K562 (cell line): ENCODE results near the gene VSIG4. TPM values are rescaled to one million over a fixed set of nuclear protein-coding genes. Genes with fewer than 3 reads are reported as not detected.

Experiments
- ARNT ChIP-seq, 2 experiments: fragments of 450-650 bp; IDR thresholded peaks; 2 replicates each; pipeline ENCODE4 v1.6.1; 2016; ENCODE audit warnings: mild to moderate bottlenecking in 1 of 2
- CHD1 ChIP-seq: fragments of 200-600 bp; sonication (generic); IDR thresholded peaks from one replicate; pipeline ENCODE4 v1.6.1; 2012; ENCODE audit warnings: mild to moderate bottlenecking, moderate library complexity, low read length, inconsistent platforms
- FOXJ2 ChIP-seq: fragments of 200-800 bp; sonication (Bioruptor generic); IDR thresholded peaks from 2 replicates; pipeline ENCODE4 v1.6.1; 2016; ENCODE audit warnings: missing genetic modification characterization, missing compliant biosample characterization
- KAT8 ChIP-seq: fragments of 450-650 bp; IDR thresholded peaks from 2 replicates; pipeline ENCODE4 v1.6.1; 2016; ENCODE audit warnings: low read depth, mild to moderate bottlenecking
- KDM5B ChIP-seq: fragments of 200-600 bp; sonication (generic); IDR thresholded peaks from 2 replicates; pipeline ENCODE4 v1.6.1; 2012; ENCODE audit warnings: low read depth, mild to moderate bottlenecking, moderate library complexity, low read length, control low read depth, inconsistent platforms; ENCODE audit not compliant: insufficient replicate concordance
- MAZ ChIP-seq, 2 experiments: fragments of 450-650 bp in 1 of 2; sonication (generic) in 1 of 2; formaldehyde crosslinking; IDR thresholded peaks in 1 of 2; conservative IDR thresholded peaks in 1 of 2; 2 replicates each; pipeline versions ENCODE4 v1.4.0 to v1.5.0; 2020; ENCODE audit warnings: mild to moderate bottlenecking in 1 of 2, missing genetic modification reagents in 1 of 2
- NONO ChIP-seq, 2 experiments: fragments of 200-400 bp in 1 of 2; fragments of 450-650 bp in 1 of 2; formaldehyde crosslinking in 1 of 2; IDR thresholded peaks; 2 replicates each; pipeline ENCODE4 v1.6.1; 2017; ENCODE audit warnings: low read depth in 2 of 2, mild to moderate bottlenecking in 2 of 2, moderate library complexity in 2 of 2, low read length in 1 of 2
- PML ChIP-seq: IDR thresholded peaks from 2 replicates; pipeline ENCODE4 v1.6.1; 2012; ENCODE audit warnings: low read length, inconsistent platforms
- POLR2A ChIP-seq: fragments of 450-650 bp; conservative IDR thresholded peaks from 2 replicates; pipeline ENCODE4 v1.6.1; 2016
- POLR2AphosphoS5 ChIP-seq: IDR thresholded peaks from 2 replicates; pipeline ENCODE4 v1.6.1; 2011; ENCODE audit warnings: mild to moderate bottlenecking, low read depth, low read length, moderate library complexity; ENCODE audit not compliant: control insufficient read depth, insufficient read depth
- SRF ChIP-seq, 2 experiments: fragments of 250-450, 450-650 bp in 1 of 2; sonication (Bioruptor Pico) in 1 of 2; sonication (generic) in 1 of 2; formaldehyde crosslinking; IDR thresholded peaks; 2 replicates each; pipeline versions ENCODE4 v1.5.0 to v1.5.1; 2020 to 2022; ENCODE audit warnings: mild to moderate bottlenecking in 1 of 2, missing genetic modification reagents in 1 of 2
- SUPT5H ChIP-seq: fragments of 450-650 bp; IDR thresholded peaks from 2 replicates; pipeline ENCODE4 v1.6.1; 2016
- TCFL5 ChIP-seq: fragments of 250-450 bp; sonication (Bioruptor Pico); conservative IDR thresholded peaks from 2 replicates; pipeline ENCODE4 v1.6.1; 2021; ENCODE audit warnings: mild to moderate bottlenecking, moderate library complexity, matching md5 sums
- TEAD4 ChIP-seq, 2 experiments: sonication (generic) in 1 of 2; formaldehyde crosslinking in 1 of 2; IDR thresholded peaks; 2 replicates each; pipeline versions ENCODE4 v1.6.1 to v1.8.0; 2012 to 2022; ENCODE audit warnings: borderline replicate concordance in 1 of 2, inconsistent platforms in 1 of 2, low read length in 1 of 2, mild to moderate bottlenecking in 1 of 2, missing genetic modification reagents in 1 of 2
- ZFX ChIP-seq: sonication (generic); formaldehyde crosslinking; IDR thresholded peaks from 2 replicates; pipeline ENCODE4 v1.8.0; 2022; ENCODE audit warnings: mild to moderate bottlenecking, missing genetic modification reagents, moderate library complexity
- ZNF143 ChIP-seq: sonication (generic); formaldehyde crosslinking; IDR thresholded peaks from 2 replicates; pipeline ENCODE4 v1.9.0; 2022; ENCODE audit warnings: mild to moderate bottlenecking, missing genetic modification reagents
- ZNF445 ChIP-seq: fragments of 250-450 bp; sonication (Bioruptor Pico); IDR thresholded peaks from 2 replicates; pipeline ENCODE4 v1.4.0; 2020; ENCODE audit warnings: low read depth, mild to moderate bottlenecking, moderate library complexity
- ZNF764 ChIP-seq: fragments of 250-450 bp; sonication (Bioruptor Pico); IDR thresholded peaks from 2 replicates; pipeline ENCODE4 v1.4.0; 2020; ENCODE audit warnings: low read depth, mild to moderate bottlenecking, moderate library complexity
- polyA plus RNA-seq, 8 experiments: library from polyadenylated mRNA; depleted of rRNA in 4 of 8; stranded (reverse) in 5 of 8; unstranded in 3 of 8; fragments of >200 nt; fragmentation: Nextera tagmentation in 2 of 8; fragmentation: Illumina TruSeq in 1 of 8; extraction: Ambion mirVana in 2 of 8; extraction: Trizol in 1 of 8; gene quantifications; 2 replicates each; pipeline versions ENCODE4 v1.2.1 to v1.2.3, GENCODE V29; 2011 to 2014; ENCODE audit warnings: inconsistent platforms in 1 of 8, missing spikeins in 1 of 8
- total RNA-seq, 7 experiments: library from RNA; depleted of rRNA in 6 of 7; stranded (reverse); fragments of >200 nt in 6 of 7; fragmentation: Illumina TruSeq in 2 of 7; extraction: Trizol in 2 of 7; gene quantifications; 2 replicates each; pipeline versions ENCODE4 v1.2.1 to v1.2.3, GENCODE V29; 2011 to 2021; ENCODE audit warnings: low replicate concordance in 1 of 7
- TF ChIP-seq, protein P1 (sequence below): sonication (generic); IDR thresholded peaks from 2 replicates; pipeline ENCODE4 v1.6.1; 2016
- TF ChIP-seq, protein P2 (sequence below): fragments of 200-800 bp; sonication (Bioruptor generic); IDR thresholded peaks from 2 replicates; pipeline ENCODE4 v1.6.1; 2017; ENCODE audit warnings: missing genetic modification characterization, missing compliant biosample characterization
- TF ChIP-seq, protein P3 (sequence below), 2 experiments: fragments of 200-800 bp in 1 of 2; sonication (Bioruptor generic) in 1 of 2; sonication (generic) in 1 of 2; formaldehyde crosslinking in 1 of 2; IDR thresholded peaks in 1 of 2; conservative IDR thresholded peaks in 1 of 2; 2 replicates each; pipeline versions ENCODE4 v1.5.0 to v1.6.1; 2016 to 2020; ENCODE audit warnings: missing compliant biosample characterization in 1 of 2, missing genetic modification characterization in 1 of 2, missing genetic modification reagents in 1 of 2
- TF ChIP-seq, protein P4 (sequence below): fragments of 450-650 bp; formaldehyde crosslinking; IDR thresholded peaks from 2 replicates; pipeline ENCODE4 v1.4.0; 2022; ENCODE audit warnings: missing genetic modification characterization

The VSIG4 gene
- total and polyA plus RNA-seq, 9 of the 15 experiments (the other 6 are each of a cell fraction or from before 2014, with no cell fraction given) = 0.22 to 1.6 (median 0.46) TPM; not detected in 1

DNA sequence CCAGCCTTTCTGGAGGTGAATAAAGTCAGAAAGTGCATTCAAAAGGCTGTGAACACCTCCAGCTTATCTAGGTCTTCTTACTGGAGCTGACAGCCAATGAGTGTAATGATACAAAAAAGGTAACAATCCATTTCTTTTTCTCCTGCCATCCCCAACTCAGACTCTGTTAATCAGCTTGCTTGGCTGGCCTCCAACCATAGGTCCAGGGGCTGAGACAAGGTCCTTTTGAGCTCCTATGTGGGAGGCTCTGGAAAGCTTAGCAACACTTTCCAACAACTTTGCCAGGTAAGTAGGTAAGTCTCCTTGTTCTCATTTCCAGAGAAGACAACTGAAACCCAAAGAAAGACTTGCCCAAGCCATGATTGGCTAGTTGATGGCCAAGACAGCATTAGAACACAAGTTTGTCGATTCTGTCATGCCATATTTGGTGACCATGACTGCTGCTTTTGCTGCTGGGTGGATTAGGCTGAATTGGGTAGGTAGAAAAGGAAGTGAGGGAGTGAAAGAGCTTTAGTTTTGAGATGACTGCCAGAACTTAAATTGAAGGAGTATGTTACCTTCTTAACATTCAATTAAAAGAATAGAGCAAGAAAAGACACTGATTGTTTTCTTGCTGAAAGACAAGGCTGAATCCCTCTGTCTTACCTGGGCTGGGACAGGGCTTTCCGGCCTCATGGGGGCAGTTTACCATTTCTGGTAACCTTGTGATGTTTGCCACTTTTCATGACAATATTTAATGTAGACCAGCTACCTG is 22.8 kb downstream of the VSIG4 start (continued):
- TF ChIP-seq, protein P1, sequence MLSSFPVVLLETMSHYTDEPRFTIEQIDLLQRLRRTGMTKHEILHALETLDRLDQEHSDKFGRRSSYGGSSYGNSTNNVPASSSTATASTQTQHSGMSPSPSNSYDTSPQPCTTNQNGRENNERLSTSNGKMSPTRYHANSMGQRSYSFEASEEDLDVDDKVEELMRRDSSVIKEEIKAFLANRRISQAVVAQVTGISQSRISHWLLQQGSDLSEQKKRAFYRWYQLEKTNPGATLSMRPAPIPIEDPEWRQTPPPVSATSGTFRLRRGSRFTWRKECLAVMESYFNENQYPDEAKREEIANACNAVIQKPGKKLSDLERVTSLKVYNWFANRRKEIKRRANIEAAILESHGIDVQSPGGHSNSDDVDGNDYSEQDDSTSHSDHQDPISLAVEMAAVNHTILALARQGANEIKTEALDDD = peak; percentile 67
- TF ChIP-seq KAT8 = no peak
- TF ChIP-seq, protein P2, sequence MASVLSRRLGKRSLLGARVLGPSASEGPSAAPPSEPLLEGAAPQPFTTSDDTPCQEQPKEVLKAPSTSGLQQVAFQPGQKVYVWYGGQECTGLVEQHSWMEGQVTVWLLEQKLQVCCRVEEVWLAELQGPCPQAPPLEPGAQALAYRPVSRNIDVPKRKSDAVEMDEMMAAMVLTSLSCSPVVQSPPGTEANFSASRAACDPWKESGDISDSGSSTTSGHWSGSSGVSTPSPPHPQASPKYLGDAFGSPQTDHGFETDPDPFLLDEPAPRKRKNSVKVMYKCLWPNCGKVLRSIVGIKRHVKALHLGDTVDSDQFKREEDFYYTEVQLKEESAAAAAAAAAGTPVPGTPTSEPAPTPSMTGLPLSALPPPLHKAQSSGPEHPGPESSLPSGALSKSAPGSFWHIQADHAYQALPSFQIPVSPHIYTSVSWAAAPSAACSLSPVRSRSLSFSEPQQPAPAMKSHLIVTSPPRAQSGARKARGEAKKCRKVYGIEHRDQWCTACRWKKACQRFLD (CRISPR knock-in tag) = peak; percentile 81
- TF ChIP-seq ZNF445 = no peak
- TF ChIP-seq MAZ (CRISPR knock-in tag; conservative IDR thresholded peaks at IDR 0.05 in 1 of 2, IDR thresholded peaks at IDR 0.05 in 1 of 2) = 0 out of 4 replicates have a peak, but pooled peaks of 1 of the 2 experiments have one; percentile 14
- TF ChIP-seq NONO (IDR thresholded peaks at IDR 0.05; ENCODE audit: low read depth in 2 of 2, low read length in 1 of 2) = no peak
- TF ChIP-seq SRF (CRISPR knock-in tag; IDR thresholded peaks at IDR 0.05) = peak in 1 of 2 experiments; percentile 81; a peak in 2 of 4 replicates
- peak; percentile 56; the same call in 1 of the 2 replicates for TF ChIP-seq POLR2AphosphoS5
- TF ChIP-seq FOXJ2 (tag) = 0 out of 2 replicates have a peak, but pooled peaks have one; percentile 44
- no peak for TF ChIP-seq ARNT (IDR thresholded peaks at IDR 0.05)
- TF ChIP-seq, protein P3, sequence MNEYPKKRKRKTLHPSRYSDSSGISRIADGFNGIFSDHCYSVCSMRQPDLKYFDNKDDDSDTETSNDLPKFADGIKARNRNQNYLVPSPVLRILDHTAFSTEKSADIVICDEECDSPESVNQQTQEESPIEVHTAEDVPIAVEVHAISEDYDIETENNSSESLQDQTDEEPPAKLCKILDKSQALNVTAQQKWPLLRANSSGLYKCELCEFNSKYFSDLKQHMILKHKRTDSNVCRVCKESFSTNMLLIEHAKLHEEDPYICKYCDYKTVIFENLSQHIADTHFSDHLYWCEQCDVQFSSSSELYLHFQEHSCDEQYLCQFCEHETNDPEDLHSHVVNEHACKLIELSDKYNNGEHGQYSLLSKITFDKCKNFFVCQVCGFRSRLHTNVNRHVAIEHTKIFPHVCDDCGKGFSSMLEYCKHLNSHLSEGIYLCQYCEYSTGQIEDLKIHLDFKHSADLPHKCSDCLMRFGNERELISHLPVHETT (CRISPR knock-in tag; conservative IDR thresholded peaks at IDR 0.05 in 1 of 2, IDR thresholded peaks at IDR 0.05 in 1 of 2) = peak in 1 of 2 experiments; percentile 37; a peak in 1 of 4 replicates
- TF ChIP-seq SUPT5H = 0 out of 2 replicates have a peak, but pooled peaks have one; percentile 41
- 0 out of 2 replicates have a peak, but pooled peaks have one; percentile 11 for TF ChIP-seq TCFL5 (CRISPR knock-in tag)
- TF ChIP-seq CHD1 = peak; percentile 19
- peak; percentile 17 for TF ChIP-seq KDM5B
- TF ChIP-seq POLR2A = peak; percentile 60
- TF ChIP-seq ZFX (CRISPR knock-in tag) = no peak
- 0 out of 2 replicates have a peak, but pooled peaks have one; percentile 18 for TF ChIP-seq TEAD4 (IDR thresholded peaks at IDR 0.05; ENCODE audit: low read length)
- TF ChIP-seq TEAD4 (CRISPR knock-in tag; IDR thresholded peaks at IDR 0.05; ENCODE audit: borderline replicate concordance) = no peak
- TF ChIP-seq, protein P4, sequence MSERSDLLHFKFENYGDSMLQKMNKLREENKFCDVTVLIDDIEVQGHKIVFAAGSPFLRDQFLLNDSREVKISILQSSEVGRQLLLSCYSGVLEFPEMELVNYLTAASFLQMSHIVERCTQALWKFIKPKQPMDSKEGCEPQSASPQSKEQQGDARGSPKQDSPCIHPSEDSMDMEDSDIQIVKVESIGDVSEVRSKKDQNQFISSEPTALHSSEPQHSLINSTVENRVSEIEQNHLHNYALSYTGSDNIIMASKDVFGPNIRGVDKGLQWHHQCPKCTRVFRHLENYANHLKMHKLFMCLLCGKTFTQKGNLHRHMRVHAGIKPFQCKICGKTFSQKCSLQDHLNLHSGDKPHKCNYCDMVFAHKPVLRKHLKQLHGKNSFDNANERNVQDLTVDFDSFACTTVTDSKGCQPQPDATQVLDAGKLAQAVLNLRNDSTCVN (CRISPR knock-in tag) = no peak
- 0 out of 2 replicates have a peak, but pooled peaks have one; percentile 56 for TF ChIP-seq PML
- no peak for TF ChIP-seq ZNF143 (CRISPR knock-in tag)
- no peak for TF ChIP-seq ZNF764
